ENCODE data around the gene SLCO3A1.

Gene SLCO3A1

GRCh38 chr15:91889111-91889815, 35.8 kb downstream of the SLCO3A1 start:
- no peak for TF ChIP-seq CTCF (IDR thresholded peaks at IDR 0.05; ENCODE audit: low read depth, low read length, missing control alignments)
- no peak overlapping the region for H3K4me3 ChIP-seq (replicated peaks; ENCODE audit: low read depth, low read length)
- no peak for DNase-seq (ENCODE audit: extremely low read depth, low read depth)

GRCh38 chr15:91890614-91891013, 37.1 kb downstream of the SLCO3A1 start:
- no peak overlapping the region for H3K4me3 ChIP-seq (replicated peaks; ENCODE audit: low read depth, low read length)
- no peak for DNase-seq (ENCODE audit: extremely low read depth, low read depth)
- TF ChIP-seq CTCF (IDR thresholded peaks at IDR 0.05; ENCODE audit: low read depth, low read length, missing control alignments) = no peak

GRCh38 chr15:91891101-91891500, 37.6 kb downstream of the SLCO3A1 start:
- H3K4me3 ChIP-seq (replicated peaks; ENCODE audit: low read depth, low read length) = no peak overlapping the region
- no peak for TF ChIP-seq CTCF (IDR thresholded peaks at IDR 0.05; ENCODE audit: low read depth, low read length, missing control alignments)
- no peak for DNase-seq (ENCODE audit: extremely low read depth, low read depth)

- no peak for TF ChIP-seq CTCF (IDR thresholded peaks at IDR 0.05; ENCODE audit: low read depth, low read length, missing control alignments)
- DNase-seq (ENCODE audit: extremely low read depth, low read depth) = no peak
- no peak overlapping the region for H3K4me3 ChIP-seq (replicated peaks; ENCODE audit: low read depth, low read length)
These were observed 38.4 kb downstream of the SLCO3A1 start for GRCh38 chr15:91891788-91892345.

- DNase-seq (ENCODE audit: extremely low read depth, low read depth) = no peak
- no peak for TF ChIP-seq CTCF (IDR thresholded peaks at IDR 0.05; ENCODE audit: low read depth, low read length, missing control alignments)
- no peak overlapping the region for H3K4me3 ChIP-seq (replicated peaks; ENCODE audit: low read depth, low read length)
These were observed 38.9 kb downstream of the SLCO3A1 start for GRCh38 chr15:91892436-91892835.

GRCh38 chr15:91894606-91895005, 41.1 kb downstream of the SLCO3A1 start:
- no peak for TF ChIP-seq CTCF (IDR thresholded peaks at IDR 0.05; ENCODE audit: low read depth, low read length, missing control alignments)
- no peak for DNase-seq (ENCODE audit: extremely low read depth, low read depth)
- no peak overlapping the region for H3K4me3 ChIP-seq (replicated peaks; ENCODE audit: low read depth, low read length)
